ENCODE results near the gene BABAM1. TPM values are rescaled to one million over a fixed set of nuclear protein-coding genes. Genes with fewer than 3 reads are reported as not detected.
A peak's percentile ranks its signal among the peaks of the same experiment; 100 is the strongest.

Gene BABAM1
- total RNA-seq, 4 donors from 2014 or later: 58.1 to 240 (median 97.2) TPM

GRCh38 chr19:17303940-17304267 lies 36.7 kb downstream of the BABAM1 start:
- Histone ChIP-seq H3K4me3 (no peak overlapping the region), H3K27me3 (no peaks in the 10 kb centered on the region), H3K36me3 (no peaks in the 10 kb centered on the region), H3K27ac (peak overlapping the region; percentile 57 to 88), H3K9me3 (no peaks in the 10 kb centered on the region), H3K4me1 (peaks cover 0 to 20% of the 10 kb centered on the region in 2 donors)
- TF ChIP-seq POLR2A (IDR thresholded peaks at IDR 0.05) (no peak), CTCF (IDR thresholded peaks at IDR 0.05) (no peak)
- peak in 1 of 2 donors; percentile 26 for DNase-seq
- intact Hi-C loops (cut with DNase I; ENCODE audit: low total_unique reads): no loop called here

- H3K4me3 ChIP-seq: no peak overlapping the region
These were observed 37.4 kb downstream of the BABAM1 start for GRCh38 chr19:17304386-17305215.

GRCh38 chr19:17305216-17305516 lies 37.9 kb downstream of the BABAM1 start:
- no peak for DNase-seq
- no peaks in the 10 kb centered on the region for H3K27me3 ChIP-seq
- H3K36me3 ChIP-seq: no peaks in the 10 kb centered on the region
- H3K4me3 ChIP-seq: peak overlapping the region; percentile 53 to 77
- intact Hi-C loops (cut with DNase I; ENCODE audit: low total_unique reads): no loop called here
- H3K4me1 ChIP-seq: peaks cover 0 to 24% of the 10 kb centered on the region in 2 donors
- peak overlapping the region; percentile 75 to 89 for H3K27ac ChIP-seq
- H3K9me3 ChIP-seq: no peaks in the 10 kb centered on the region
- TF ChIP-seq POLR2A (IDR thresholded peaks at IDR 0.05) (no peak), CTCF (IDR thresholded peaks at IDR 0.05) (no peak)

More at GRCh38 chr19:17304386-17305215, 37.4 kb downstream of the BABAM1 start:
- intact Hi-C loops (cut with DNase I; ENCODE audit: low total_unique reads): no loop called here
- DNase-seq: peak in 1 of 2 donors; percentile 29
- TF ChIP-seq CTCF (IDR thresholded peaks at IDR 0.05) (no peak), POLR2A (IDR thresholded peaks at IDR 0.05) (no peak)
- H3K4me1 ChIP-seq: peaks cover 0 to 20% of the 10 kb centered on the region in 2 donors
- no peaks in the 10 kb centered on the region for H3K27me3 ChIP-seq
- H3K36me3 ChIP-seq: no peaks in the 10 kb centered on the region
- H3K9me3 ChIP-seq: no peaks in the 10 kb centered on the region
- peak overlapping the region; percentile 88 to 89 for H3K27ac ChIP-seq

GRCh38 chr19:17305517-17306284 lies 38.5 kb downstream of the BABAM1 start, which contains the start of gene MRPL34:
MRPL34 (plus strand) TSS chr19:17305872; CDS start chr19:17305893, 21 bp downstream.
- TF ChIP-seq CTCF (IDR thresholded peaks at IDR 0.05) (peak; percentile 70 to 93 (median 85)), POLR2A (IDR thresholded peaks at IDR 0.05) (peak; percentile 70 to 91)
- Histone ChIP-seq H3K36me3 (no peaks in the 10 kb centered on the region), H3K4me1 (peaks cover 0 to 28% of the 10 kb centered on the region in 2 donors), H3K27me3 (no peaks in the 10 kb centered on the region), H3K4me3 (peak within 1 kb of the TSS; percentile 53 to 77), H3K27ac (peak within 1 kb of the TSS; percentile 75 to 89), H3K9me3 (no peaks in the 10 kb centered on the region)
- peak; percentile 95 to 97 for DNase-seq
- intact Hi-C loops (cut with DNase I; ENCODE audit: low total_unique reads): no loop called here

- Histone ChIP-seq H3K27me3 (no peaks in the 10 kb centered on the region), H3K4me1 (peaks cover 0 to 28% of the 10 kb centered on the region in 2 donors), H3K36me3 (no peaks in the 10 kb centered on the region), H3K4me3 (peak overlapping the region; percentile 53 to 77), H3K9me3 (no peaks in the 10 kb centered on the region), H3K27ac (peak overlapping the region; percentile 75 to 89)
- intact Hi-C loops (cut with DNase I; ENCODE audit: low total_unique reads): no loop called here
- no peak for DNase-seq
- TF ChIP-seq POLR2A (IDR thresholded peaks at IDR 0.05): no peak
- no peak for TF ChIP-seq CTCF (IDR thresholded peaks at IDR 0.05)
These were observed 39.1 kb downstream of the BABAM1 start for GRCh38 chr19:17306285-17306714.

Measured in uterus (tissue), 4 donors.